Kidney (tissue), 14 donors: ENCODE data around the gene ATP2A3. TPM values are rescaled to one million over a fixed set of nuclear protein-coding genes. Genes with fewer than 3 reads are reported as not detected.

Experiments
- DNase-seq, 5 donors: peaks; one replicate each; pipeline ENCODE4 v3.0.0-alpha.2; 2013 to 2020
- FAIRE-seq: peaks from 2 replicates; lab custom pipeline; 2012; peaks lifted over from hg19 to GRCh38; lab: Jason Lieb, UNC
- H3K27ac ChIP-seq, 2 donors: one replicate each; pipeline ENCODE4 v1.7.0; 2013; ENCODE audit warnings: low read depth in 2 of 2, low read length in 2 of 2, inconsistent platforms in 1 of 2
- H3K27me3 ChIP-seq: one replicate; pipeline ENCODE4 v1.7.1; 2013; ENCODE audit warnings: low read length, inconsistent platforms; ENCODE audit not compliant: control insufficient read depth, insufficient read depth
- H3K36me3 ChIP-seq, 3 donors: one replicate each; pipeline versions ENCODE4 v1.7.0 to v1.7.1; 2013; ENCODE audit warnings: low read length in 3 of 3, control low read depth in 1 of 3, inconsistent platforms in 1 of 3; ENCODE audit not compliant: insufficient read depth in 3 of 3, control insufficient read depth in 2 of 3
- H3K4me1 ChIP-seq, 3 donors: one replicate each; pipeline versions ENCODE4 v1.7.0 to v1.7.1; 2013; ENCODE audit warnings: low read length in 3 of 3, inconsistent platforms in 1 of 3, low read depth in 1 of 3; ENCODE audit not compliant: control insufficient read depth in 2 of 3, insufficient read depth in 2 of 3
- H3K4me3 ChIP-seq, 3 donors: one replicate each; pipeline versions ENCODE4 v1.7.0 to v1.8.1; 2013; ENCODE audit warnings: low read length in 3 of 3, control low read depth in 1 of 3, inconsistent platforms in 1 of 3
- H3K9ac ChIP-seq, 3 donors: one replicate each; pipeline versions ENCODE4 v1.7.0 to v1.7.1; 2013; ENCODE audit warnings: low read length in 3 of 3, control low read depth in 1 of 3, inconsistent platforms in 1 of 3
- H3K9me3 ChIP-seq, 3 donors: one replicate each; pipeline versions ENCODE4 v1.7.0 to v1.7.1; 2013; ENCODE audit warnings: low read length in 3 of 3, control low read depth in 1 of 3, inconsistent platforms in 1 of 3; ENCODE audit not compliant: control insufficient read depth in 2 of 3, insufficient read depth in 1 of 3
- intact Hi-C: fragments of 100-400 bp; cut with DNase I; formaldehyde crosslinking; loops from one replicate; pipeline ENCODE4 v1.11.1; 2022
- polyA plus RNA-seq: library from polyadenylated mRNA; stranded (reverse); fragments of 350-450 nt; fragmentation: Illumina TruSeq; extraction: RNeasy Lipid Tissue Mini Kit (QIAGEN cat#74804); gene quantifications from one replicate; pipeline ENCODE4 v1.2.3, GENCODE V29; 2014; ENCODE audit warnings: low read depth, low replicate concordance; ENCODE audit not compliant: insufficient read depth
- total RNA-seq: library from RNA; stranded (reverse); fragmentation: NEBNext Ultra II Directional; extraction: Animal tissue kit (Norgen Biotek cat#: 25700); gene quantifications from one replicate; pipeline ENCODE4 v1.2.1, GENCODE V29; 2021
- TF ChIP-seq, protein P1 (sequence below): IDR thresholded peaks from 3 replicates; pipeline ENCODE4 v1.5.1; 2012; ENCODE audit warnings: mild to moderate bottlenecking, moderate library complexity, borderline replicate concordance; ENCODE audit not compliant: insufficient read depth; ENCODE audit errors: extremely low read depth
- donor health status: control.
- donor health status: control.
- donor health status: control.
- donor health status: control.
- donor health status: control.
- donor health status: DM: yes; HTN: yes; CAD: no.
- donor health status: Normal renal cell carcinoma (clear cell type).

ATP2A3 gene
- total and polyA plus RNA-seq, 2 donors from 2014 or later = 9.4 to 52.1 TPM

DNA sequence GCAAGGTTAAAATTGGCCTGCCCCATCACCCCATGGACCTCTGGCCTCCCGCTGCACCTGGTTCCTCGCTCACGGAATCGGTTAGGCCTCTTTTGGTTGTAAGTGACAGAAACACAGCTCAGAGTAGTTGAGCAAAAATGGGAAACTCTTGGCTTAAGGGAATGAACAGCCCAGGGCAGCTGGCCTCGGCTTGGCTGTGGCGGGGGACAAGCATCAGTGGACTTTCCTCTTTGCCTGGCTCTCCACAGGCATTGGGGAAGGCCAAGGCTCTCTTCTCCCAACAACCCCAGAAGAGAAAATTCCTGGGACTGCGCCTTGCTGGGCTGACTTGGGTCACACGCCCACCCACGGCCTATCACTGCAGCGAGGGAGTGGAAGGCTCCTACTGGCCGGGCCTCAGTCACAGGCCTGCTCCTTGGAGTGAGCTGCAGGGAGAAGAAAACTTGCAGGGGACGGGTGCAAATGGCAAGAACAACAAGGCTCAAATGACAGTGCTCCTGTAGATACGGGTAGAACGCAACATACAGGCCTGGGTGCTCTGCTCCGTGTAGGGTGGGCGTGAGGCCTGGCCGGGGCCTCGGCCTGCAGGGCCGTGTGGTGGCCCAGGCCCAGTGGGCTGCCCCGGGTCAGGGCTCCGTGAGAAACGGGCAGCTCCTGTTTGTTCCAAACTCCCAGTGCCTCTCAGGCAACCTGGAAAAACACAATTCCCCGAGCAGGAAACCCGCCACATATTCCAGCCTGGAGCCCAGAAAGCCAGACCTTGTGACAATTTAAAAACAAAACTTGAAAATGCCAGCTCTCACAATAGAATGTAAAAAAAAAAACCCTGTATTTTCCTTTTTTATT, 25.0 kb upstream of the ATP2A3 start:
- Histone ChIP-seq H3K4me3 (no peak overlapping the region), H3K9me3 (no peaks in the 10 kb centered on the region), H3K27me3 (no peaks in the 10 kb centered on the region), H3K4me1 (peaks cover 0 to 15% (median 4%) of the 10 kb centered on the region in 3 donors), H3K36me3 (no peaks in the 10 kb centered on the region), H3K27ac (peak overlapping the region in 1 of 2 donors; percentile 32), H3K9ac (peak overlapping the region in 1 of 3 donors; percentile 5)
- TF ChIP-seq, protein P1, sequence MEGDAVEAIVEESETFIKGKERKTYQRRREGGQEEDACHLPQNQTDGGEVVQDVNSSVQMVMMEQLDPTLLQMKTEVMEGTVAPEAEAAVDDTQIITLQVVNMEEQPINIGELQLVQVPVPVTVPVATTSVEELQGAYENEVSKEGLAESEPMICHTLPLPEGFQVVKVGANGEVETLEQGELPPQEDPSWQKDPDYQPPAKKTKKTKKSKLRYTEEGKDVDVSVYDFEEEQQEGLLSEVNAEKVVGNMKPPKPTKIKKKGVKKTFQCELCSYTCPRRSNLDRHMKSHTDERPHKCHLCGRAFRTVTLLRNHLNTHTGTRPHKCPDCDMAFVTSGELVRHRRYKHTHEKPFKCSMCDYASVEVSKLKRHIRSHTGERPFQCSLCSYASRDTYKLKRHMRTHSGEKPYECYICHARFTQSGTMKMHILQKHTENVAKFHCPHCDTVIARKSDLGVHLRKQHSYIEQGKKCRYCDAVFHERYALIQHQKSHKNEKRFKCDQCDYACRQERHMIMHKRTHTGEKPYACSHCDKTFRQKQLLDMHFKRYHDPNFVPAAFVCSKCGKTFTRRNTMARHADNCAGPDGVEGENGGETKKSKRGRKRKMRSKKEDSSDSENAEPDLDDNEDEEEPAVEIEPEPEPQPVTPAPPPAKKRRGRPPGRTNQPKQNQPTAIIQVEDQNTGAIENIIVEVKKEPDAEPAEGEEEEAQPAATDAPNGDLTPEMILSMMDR = no peak
- no peak for FAIRE-seq
- intact Hi-C loops = no loop called here
- peak in 1 of 5 donors; percentile 53 for DNase-seq

DNA sequence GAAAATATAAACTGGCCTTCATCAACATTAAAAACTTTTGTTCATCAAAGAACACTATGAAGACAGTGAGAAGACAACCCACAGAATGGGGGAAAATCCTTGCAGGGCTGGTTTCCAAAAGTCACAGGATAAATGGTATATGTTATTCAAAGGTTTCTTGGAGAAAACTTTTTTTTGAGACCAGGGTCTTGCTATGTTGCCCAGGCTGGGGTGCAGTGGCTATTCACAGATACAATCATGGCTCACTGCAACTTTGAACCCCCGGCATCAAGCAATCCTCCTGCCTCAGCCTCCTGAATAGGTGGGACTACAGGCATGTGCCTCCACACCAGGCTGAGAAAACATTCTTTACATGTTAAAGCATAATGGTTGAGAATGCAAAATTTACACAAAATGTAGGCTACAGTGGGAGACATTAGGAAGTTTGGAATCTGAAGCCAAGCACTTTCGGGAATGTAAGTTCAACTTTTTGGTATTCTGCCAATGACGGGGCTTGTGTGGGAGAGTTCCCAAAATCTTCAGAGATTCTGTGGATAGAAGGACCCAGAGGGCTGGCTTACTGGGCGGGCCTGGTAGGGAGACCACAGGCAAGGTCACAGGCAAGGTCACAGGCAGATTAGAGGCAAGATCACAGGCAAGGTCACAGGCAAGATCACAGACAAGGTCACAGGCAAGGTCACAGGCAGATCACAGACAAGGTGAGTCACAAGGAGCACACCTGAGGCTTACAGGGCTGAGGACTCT, 24.2 kb upstream of the ATP2A3 start:
- peak in 2 of 5 donors; percentile 37 to 59 for DNase-seq

DNA sequence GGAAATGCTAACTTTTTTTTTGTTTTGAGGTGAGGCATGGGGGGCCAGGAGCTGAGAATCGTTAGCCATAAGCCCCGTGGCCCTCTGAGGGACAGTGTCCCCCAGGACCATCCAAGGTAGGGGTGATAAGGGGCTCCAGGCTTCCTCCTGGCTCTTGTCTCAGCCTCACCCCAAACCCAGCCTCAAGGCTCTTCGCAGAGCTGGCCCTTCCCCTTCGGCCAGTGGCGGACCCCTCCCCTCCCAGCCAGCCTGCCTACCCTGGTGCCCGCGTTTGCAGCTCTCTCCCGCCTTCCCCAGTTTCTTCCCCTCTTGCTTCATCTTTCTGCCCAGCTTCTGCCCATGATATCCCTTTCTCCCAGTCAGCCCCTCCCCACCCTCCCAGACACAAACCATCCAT, 22.7 kb upstream of the ATP2A3 start:
- H3K36me3 ChIP-seq = no peaks in the 10 kb centered on the region
- H3K4me3 ChIP-seq = no peak overlapping the region
- intact Hi-C loops = no loop called here
- no peak for FAIRE-seq
- H3K9ac ChIP-seq = no peak overlapping the region
- H3K4me1 ChIP-seq = peaks cover 0 to 20% (median 4%) of the 10 kb centered on the region in 3 donors
- peak in 1 of 5 donors; percentile 46 for DNase-seq
- no peaks in the 10 kb centered on the region for H3K9me3 ChIP-seq
- no peaks in the 10 kb centered on the region for H3K27me3 ChIP-seq
- H3K27ac ChIP-seq = no peak overlapping the region
- TF ChIP-seq, protein P1 = no peak

More for the DNA sequence above, 24.2 kb upstream of the ATP2A3 start:
- peaks cover 0 to 20% (median 4%) of the 10 kb centered on the region in 3 donors for H3K4me1 ChIP-seq
- no peak overlapping the region for H3K4me3 ChIP-seq
- no peak overlapping the region for H3K9ac ChIP-seq
- H3K36me3 ChIP-seq = no peaks in the 10 kb centered on the region
- no peaks in the 10 kb centered on the region for H3K27me3 ChIP-seq
- no peaks in the 10 kb centered on the region for H3K9me3 ChIP-seq
- intact Hi-C loops = no loop called here
- TF ChIP-seq, protein P1 = no peak
- H3K27ac ChIP-seq = no peak overlapping the region
- no peak for FAIRE-seq
